Measurements from ENCODE around the gene HDAC7.
A peak's percentile ranks its signal among the peaks of the same experiment; 100 is the strongest.
"Not testable (repeated sequence)": the region's sequence is repeated elsewhere in the genome, so short reads cannot be mapped to it uniquely, and the experiment has no call there.

HDAC7 gene

DNA sequence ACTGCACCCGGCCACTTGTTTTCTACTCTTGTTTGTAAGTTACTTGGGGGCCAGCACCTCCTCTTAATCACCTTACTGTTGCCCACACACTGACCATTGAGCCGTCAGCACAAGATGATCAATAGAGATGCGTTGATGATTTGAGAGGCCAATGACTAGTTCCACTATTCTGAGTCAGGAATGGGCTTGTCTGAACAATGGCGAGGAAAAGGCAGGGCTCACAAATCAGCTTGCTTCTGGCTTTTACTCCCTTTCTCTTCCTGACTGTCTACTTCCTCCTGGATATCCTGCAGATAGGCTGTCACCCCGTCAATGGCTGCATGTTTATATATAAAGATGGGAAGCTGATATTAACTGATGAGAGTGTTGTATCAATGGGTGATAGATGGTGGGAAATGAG lies 29.1 kb upstream of the HDAC7 start:
- no peak for DNase-seq

DNA sequence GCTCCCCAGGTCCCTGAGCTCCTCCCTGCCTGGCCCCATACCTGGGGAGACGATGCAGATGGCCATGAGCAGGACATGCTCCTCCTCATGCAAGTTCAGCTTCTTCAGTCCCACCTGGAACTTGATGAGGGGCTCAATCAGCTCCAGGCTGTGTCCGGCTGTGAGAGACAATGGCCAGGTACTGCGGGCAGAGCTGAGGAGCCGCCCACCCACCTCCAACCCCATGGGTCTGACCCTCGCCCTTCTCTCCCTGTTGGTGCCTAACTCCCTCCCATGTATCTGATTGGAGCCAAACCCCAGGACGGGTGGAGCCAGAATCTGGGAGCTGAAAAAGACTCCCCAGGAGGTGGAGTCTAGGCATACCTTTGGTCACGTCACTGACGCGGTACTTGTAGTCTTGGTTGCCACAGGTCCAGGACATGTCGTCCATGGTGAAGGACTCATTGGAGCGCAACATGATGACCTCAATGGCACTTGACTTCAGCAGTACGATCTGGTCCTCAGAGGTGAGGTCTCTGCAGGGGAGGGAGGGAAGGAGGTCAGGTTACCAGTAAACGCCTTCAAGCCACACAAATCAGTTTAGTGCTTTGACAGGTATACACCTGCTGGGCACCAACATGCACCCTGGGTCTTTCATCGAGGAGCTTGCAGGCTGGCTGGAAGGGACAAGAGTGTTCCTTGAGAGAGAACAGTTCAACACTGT lies 26.7 kb upstream of the HDAC7 start:
- no peak for DNase-seq

DNA sequence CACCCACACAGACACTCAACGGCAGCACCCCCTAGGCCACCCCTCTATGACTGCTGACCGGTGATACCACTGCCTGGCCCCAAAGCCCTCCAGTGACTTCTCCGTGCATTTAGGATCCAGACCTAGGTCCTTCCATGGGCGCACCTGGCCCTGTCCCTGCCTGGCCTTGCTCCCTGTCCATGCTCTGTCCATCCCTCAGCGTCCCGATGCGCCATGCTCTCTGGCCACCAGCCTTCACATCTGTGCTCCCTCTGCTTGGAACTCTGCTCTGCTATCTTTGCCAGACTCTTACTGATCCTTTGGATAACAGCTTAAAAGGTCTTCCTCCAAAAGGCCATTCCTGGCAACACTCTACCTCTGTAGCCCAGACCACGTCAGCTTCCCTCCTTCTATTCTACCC lies 25.4 kb upstream of the HDAC7 start:
- no peak for DNase-seq

DNA sequence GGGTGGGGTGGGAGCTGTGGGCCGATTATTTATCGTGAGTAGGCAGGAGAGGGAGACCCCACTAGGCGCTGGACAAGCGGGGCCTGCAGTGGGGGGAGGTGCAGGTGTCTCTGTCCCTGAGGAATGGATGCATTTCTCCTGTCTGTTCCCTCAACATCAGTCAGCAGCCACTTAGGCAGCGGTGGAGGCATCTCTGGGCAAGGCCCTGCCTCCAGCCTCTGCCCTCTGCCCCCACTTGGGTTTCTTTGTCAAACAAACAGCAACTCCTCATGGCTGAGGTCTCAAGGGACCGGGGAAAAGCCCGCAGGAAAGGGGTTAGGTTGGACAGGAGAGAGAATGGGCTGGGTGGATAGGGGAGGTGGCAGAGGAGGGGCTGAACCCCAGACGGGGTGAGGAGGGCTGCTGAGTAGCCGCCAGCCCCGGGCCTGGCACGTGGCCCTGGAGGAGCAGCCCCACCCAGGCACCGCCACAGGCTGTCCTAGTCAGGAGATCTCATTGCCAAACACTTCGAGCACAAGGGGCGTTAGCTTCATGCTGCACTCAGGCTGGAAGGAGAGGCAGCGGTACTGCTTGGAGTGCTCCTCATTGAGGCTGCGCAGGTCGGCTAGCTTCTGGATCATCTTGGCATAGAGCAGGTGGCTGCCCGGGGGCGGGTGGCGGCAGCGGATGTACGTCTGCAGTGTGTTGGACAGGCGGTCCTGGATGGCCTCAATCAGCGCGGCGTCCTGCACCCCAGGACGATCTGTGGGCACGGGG lies 24.7 kb upstream of the HDAC7 start:
- DNase-seq = peak; percentile 2

DNA sequence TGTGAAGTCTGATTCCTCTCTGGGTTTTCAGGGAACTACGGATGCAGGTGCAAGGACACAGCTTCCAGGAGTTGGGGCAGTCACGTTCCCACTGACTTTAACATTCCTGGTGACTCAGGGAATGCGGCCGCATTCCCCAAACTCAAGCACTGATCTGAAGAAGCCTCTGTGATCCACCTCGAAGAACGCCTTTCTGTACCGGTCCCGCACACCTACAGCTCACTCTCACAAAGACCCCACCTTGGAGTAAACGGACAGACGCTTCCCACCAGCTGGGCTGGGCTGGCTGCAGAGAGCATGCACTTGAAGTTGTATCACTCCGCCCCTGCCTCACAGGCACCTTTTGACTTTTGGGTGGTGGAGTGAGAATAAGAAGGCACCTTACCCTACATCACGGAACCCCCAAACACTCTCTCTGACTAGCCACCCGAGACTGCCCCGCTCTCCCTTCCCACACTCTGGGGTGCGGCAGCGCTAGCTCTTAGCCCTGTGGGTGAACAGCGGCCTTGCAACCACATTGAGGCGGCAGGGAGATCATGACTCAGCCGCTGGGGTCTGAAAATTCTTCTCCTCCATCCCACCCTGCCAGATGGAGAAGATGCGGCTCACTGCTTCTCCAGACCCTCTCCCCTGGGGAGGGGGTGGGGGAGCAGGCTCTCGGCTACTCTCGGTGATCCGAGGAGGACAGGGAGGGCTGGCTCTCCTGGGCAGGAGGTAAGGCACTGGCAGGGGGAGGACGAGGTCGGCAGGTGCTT lies 23.7 kb upstream of the HDAC7 start:
- DNase-seq = no peak

DNA sequence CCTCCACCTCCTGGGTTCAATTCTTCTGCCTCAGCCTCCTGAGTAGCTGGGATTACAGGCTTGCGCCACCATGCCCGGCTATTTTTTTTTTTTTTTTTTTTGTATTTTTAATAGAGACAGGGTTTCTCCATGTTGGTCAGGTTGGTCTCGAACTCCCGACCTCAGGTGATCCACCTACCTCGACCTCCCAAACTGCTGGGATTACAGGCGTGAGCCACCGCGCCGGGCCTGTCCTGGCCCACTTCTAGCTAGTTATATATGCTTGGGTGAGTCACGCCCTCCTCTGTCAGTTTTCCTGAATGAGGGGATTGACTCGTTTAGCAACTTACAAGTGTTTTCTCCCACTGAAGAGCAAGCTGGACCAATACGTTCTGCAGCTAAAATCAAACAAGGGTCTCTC lies 22.8 kb upstream of the HDAC7 start:
- not testable (repeated sequence) for DNase-seq

DNA sequence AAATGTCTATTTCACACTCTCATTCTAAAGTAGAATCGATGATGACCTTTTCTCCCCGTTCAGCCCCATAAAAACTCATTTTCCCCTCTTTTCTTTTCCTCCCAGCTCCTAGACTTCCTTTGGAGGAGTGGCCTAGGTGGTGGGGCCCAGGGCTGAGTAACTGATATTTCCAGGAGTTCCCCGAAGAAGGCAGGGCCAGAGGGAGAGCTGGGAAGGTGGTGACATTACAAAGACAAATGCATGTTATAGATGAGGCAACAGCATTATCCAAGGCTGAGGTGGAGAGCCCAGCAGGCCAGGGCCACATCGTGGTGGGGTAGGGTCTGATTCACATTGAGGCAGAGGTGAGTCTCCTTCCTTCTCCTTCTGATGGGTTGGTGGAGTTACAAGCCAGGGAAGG lies 22.2 kb upstream of the HDAC7 start:
- no peak for DNase-seq

DNA sequence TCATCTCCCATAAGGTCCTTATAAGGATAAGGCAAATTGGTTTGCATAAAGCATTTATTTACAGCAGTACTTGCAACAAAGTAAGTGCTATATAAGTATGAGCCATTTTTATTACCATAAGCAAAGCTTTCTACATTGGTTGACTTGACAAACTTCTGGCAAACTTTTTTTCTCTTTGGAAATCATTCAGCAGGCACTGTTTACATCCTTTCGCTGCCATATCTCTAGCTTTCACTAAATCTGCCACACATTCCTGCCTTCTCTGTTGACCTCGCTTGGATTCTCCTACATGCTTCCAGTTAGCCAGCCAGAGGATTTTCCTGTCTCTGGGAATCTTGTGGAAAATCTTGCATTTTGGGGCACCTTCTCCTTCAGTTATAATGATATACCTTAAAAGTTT lies 21.8 kb upstream of the HDAC7 start:
- no peak for DNase-seq

DNA sequence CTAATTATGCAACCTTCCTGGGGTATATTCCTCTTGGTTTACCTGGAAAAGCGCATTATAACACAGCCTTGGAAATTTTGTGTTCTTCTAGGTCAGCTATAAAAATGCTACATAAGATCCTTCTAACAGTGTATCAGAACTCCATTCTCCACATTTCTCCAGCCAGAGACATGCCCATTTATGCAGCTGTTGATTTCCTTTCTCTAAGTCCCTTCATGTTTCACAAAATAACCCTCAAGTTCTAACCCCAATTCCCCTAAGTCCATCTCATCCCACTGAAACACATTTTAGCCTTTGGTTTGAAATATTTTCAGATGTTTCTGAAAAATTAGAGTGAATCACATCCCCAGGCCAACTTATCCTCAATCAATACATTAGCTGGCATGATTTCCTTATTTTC lies 20.9 kb upstream of the HDAC7 start:
- no peak for DNase-seq

DNA sequence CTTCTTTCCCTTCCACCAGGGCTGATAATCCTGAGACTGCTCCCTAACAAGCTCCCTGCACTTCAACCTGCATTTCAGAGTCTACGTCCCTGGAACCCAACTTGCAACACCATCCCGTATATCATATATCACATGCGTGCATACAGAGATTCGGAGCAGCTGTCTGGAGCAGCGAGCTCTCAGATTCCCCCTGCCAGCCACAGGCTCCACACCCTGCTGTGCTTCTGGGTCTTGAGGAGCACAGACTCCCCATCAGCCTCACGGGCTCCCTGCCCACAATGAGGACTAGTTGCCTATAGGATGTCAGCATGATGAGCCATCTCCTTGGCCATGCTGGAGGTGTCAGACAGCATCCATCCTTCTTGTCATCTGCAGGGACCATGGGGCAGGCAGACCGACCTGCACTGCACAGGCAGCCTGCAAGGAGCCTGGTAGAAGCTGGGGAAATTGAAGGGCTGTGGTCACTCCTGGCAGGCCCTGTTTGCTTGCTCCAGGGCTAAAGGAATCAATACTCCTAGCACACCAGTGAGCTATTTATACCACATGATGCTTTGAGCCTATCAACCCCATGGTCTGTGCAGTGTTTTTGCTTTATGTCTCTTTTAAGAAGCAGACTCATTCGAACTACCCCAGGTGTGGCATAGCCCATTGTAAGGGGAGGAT lies 19.6 kb upstream of the HDAC7 start:
- no peak for DNase-seq

DNA sequence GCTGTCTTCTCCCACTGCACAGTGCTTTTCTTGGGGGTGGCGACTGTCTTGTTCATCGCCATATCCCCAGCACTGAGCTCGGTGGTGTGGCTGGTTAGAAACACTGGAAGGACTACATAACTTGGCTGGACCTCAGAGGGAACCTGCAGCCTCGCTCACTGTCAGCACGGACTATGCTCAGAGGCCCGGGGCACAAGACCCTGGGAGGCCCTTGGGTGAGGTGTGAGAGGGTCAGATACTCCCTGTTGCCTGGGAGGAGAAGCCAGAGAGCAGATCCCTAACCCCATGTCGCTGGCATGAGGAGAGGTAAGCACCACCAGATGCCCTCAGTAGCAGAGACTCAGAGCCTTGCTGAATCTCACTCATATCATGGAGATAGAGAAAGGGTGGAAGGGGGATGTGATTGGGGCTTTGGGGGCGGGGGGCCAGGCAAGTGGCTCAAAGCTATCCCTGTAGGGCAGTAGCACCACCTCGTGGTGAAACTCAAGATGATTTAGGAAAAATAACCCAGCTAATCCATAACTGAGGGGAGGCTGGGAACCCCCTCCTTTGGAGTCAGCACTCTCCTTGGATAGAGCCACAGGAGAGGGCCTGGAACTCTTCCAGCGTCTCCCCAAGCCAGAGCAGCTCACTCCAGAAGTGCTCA lies 18.7 kb upstream of the HDAC7 start:
- DNase-seq = peak; percentile 2

DNA sequence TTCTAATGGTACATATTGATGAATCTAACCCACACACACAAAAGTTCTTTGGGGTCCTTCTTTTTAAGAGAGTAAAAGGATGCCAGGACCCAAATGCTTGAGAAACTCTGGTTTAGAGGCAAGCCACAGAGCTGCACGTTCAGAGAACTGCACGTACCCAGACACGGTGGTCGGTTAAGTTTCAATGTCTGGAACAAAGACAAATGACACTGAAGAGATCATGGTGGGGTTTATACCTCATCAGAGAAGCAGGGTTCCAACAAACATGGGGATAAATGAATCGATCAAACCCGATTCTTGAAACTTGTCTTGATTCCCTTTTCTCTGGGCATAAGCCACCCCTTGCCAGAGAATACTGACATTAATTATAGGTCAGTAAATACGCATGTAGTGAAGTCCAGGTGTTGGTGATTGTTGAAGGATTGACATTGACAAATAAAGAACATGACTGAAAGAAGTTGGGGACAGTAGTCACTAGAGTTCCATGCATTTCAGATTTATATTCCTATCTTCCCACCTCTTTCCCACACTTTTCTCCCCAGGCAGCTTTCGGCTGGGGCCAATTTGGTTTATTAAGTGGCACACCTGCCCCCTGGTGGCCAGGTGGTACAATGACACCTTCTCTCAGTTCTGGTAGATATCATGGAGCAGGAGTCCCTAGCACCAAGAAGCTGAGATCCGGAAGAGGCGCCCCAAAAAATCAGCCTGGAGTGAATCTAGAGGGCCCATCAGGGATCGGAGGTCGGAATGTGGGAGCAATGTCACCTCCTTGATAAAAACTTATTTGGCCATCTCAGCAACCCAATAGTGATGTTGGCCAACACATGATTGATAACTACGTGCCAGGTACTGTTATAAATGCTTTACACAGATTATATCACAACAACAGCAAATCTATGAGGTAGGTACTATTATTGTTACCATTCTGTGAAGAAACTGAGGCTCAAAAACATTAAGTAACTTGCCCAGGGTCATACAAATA lies 17.8 kb upstream of the HDAC7 start:
- peak; percentile 30 for DNase-seq

DNA sequence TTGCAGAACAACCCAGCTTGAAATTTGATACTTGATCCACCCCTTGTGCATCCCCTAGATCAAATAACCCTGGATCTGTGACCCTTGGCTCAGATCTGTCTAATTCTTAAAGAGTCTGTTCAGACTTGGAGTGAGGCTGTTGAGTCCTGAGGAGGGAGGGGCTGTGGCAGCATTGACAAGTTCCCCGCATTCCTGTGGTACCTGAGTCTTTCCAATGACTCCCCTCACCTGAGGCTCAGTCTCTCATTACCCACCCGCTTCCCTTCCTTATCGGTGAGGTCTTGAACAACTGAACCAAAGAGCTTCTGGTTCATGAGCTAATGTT lies 16.1 kb upstream of the HDAC7 start:
- no peak for DNase-seq

DNA sequence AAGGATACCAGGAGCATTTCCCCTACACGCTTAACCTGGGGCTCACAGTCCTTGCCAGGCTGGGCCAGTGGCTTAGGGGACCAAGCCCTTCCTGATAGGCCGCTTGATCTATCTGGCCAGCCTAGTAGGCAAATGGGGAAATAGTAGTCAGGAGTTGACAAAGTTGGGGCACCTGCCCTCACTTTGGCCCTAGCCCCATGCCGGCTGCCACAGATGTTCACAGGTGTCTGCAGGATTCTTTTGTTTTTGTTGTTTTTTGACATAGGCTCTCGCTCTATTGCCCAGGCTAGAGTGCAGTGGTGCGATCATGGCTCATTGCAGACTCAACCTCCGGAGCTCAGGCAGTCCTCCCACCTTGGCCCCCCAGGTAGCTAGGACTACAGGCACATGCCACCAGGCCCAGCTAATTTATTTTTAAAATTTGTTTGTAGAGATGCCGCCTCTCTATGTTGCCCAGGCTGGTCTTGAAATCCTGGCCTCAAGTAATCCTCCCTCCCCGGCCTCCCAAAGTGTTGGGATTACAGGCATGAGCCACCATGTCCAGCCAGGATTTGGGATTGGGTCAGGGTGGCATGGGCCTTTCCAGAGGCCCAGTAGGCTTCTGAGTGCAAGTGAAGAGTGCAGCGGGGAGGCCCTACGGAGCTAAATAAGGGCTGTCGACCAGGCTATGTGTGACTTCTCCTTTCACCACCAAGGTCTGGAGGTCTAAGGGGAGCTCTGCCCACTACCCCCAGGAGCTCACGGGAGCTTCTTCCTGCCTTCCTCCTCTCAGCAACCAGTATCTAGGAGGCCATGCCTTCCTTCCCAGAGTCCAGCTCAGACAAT lies 15.5 kb upstream of the HDAC7 start:
- no peak for DNase-seq

DNA sequence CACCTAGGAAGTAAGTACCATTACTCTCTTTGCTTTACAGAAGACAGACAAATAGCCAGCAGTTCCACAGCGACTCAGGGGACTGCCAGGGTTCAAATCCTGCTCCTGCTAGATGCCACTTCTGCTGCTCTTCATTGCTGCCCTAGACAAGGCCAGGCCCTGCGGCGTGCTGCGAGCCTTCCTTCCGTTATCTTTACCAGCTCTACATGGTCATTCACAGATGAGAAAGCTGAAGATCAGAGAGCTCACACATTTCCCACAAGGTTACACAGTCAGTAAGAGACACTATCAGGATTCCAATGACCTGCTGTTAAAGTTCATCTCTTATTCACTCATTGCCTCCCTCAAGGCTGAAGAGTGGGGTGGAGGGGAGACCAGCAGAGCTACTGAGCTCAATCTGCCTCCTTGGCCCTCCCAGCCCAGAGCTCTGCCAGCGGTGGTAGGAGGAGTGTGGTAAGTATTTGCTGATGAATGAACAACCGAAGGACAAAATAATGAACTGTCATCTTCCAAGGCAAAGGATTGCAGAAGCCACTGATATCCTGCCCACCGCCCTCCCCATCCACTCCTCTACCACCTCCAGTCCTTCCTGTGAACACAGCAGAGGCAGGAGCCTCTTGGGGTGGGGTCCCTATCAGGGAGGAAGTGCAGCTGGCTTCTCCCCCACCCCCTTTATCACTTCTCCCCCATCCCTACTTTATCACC lies 14.6 kb upstream of the HDAC7 start:
- no peak for DNase-seq

DNA sequence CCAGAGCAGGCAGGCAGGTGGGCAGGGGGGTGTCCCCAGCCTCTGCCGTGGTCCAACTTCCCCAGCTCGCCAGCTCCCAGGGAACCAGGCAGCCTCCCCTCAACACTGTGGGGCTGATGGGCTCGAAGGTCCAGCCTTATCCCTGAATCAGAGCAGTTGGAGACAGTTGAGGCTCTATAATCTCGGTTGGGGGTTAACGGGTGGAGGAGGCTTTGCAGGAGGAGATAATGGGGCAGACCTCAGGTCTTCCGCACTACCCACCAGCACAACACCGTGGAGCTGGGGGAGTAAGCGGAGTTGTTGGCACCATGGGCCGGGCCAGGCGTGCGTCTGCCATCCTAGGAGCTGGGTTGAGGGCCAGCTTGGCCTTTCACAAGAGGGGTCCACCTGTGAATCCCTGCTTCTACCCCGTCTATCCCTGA lies 13.9 kb upstream of the HDAC7 start:
- no peak for DNase-seq

DNA sequence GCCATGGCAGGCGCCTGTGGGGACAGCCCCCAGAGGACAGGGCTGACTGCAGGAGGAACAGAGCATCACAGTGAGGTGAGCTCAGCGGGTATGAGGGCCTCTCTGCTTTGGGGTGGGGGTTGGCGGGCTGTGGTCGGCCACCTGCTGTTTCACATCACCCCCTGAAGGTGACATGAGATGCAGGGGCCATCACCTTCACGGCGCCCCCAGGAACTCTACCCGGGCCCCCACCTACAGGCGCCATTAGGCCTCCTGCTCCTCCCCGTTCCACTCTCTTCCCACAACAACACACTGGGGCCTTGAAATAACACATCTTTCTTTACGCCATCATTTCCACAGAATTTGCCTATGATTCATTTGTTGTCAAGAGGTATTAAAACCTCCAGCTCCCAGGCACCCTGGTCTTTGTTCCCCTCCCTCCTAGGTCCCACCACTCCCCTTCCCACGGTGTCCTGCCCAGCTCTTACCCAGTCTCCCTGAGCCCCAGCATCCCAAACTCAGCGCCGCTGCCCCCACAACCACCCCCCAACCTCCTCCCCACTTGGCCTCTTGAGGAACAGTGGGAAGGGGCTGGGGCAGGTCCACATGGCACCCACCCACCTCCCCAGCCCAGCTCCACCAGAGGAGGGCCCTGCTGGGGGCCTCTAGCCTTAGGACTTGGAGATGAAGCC lies 12.7 kb upstream of the HDAC7 start:
- no peak for DNase-seq

DNA sequence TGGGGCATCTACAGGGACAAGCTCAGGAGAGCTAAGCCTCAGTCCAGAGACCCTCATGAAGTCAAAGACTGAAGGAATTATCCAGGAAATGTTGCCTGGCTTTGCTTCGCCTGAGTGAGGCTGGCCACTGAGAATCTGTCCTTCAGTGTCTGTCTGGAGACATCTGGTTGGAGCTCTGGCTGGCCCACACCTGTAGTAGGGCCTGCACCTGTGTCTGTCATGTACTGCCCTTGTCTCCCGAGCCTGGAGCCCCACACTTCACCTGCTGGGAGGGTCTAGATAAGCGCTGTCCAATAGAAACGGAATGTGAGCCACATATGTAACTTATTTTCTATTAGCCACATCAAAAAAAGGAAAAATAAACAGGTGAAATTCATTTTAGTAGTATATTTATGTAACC lies 9.9 kb upstream of the HDAC7 start:
- DNase-seq = no peak

DNA sequence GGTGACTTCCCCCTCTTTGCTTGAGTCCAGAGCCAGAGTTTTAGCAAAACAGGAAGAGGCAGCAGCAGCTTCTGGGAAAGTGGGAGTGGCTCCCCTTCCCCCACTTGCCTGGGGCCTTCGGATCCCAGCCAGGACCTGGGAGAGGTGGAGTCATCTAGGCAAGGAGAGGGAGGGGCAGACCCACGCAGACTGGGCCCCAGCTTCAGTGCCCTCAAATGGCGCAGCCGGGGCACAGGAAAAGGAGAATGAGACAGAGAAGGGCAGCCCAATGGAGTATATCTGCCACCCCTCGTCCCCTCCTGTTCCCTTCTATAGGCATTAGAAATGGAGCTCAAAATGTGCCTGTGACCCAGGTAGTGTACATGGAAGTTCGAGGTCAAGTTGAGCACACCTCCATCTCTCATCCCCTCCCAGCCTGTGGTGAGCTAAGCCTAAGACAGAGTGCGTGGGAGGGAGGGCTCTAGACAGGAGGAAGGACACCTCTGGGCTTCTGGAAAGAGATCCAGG lies 9.3 kb upstream of the HDAC7 start:
- no peak for DNase-seq

Measured in NCI-H1694 (cell line).